Sigmoid colon (tissue), 4 donors: ENCODE measurements around the gene LRRIQ4.

Experiments
- CTCF ChIP-seq, 4 experiments: fragments of 450-650 bp in 3 of 4; fragments of 200-600 bp in 1 of 4; IDR thresholded peaks; one replicate each; pipeline ENCODE4 v1.5.1; 2016 to 2019; ENCODE audit warnings: antibody characterized with exemption in 4 of 4, mild to moderate bottlenecking in 3 of 4, moderate library complexity in 2 of 4
- POLR2AphosphoS5 ChIP-seq, 4 donors: sonication (generic); formaldehyde crosslinking; IDR thresholded peaks; one replicate each; pipeline ENCODE4 v1.6.1; 2017; ENCODE audit warnings: antibody characterized with exemption in 4 of 4

GRCh38 chr3:169787120-169787519 lies 25.6 kb upstream of the LRRIQ4 start:
- TF ChIP-seq CTCF (IDR thresholded peaks at IDR 0.05) (no peak), POLR2AphosphoS5 (IDR thresholded peaks at IDR 0.05) (no peak)
